Duodenal mucosa (tissue), 2 donors: ENCODE results near the gene RPS15.

ENCODE experiments used
- H3K27ac ChIP-seq: one replicate; pipeline ENCODE4 v1.7.0; 2013; ENCODE audit warnings: low read depth, low read length
- H3K27me3 ChIP-seq, 2 donors: one replicate each; pipeline ENCODE4 v1.7.0; 2013; ENCODE audit warnings: low read length in 2 of 2, control low read depth in 1 of 2; ENCODE audit not compliant: insufficient read depth in 2 of 2, control insufficient read depth in 1 of 2
- H3K36me3 ChIP-seq, 2 donors: one replicate each; pipeline ENCODE4 v1.7.0; 2013; ENCODE audit warnings: low read length in 2 of 2, control low read depth in 1 of 2; ENCODE audit not compliant: insufficient read depth in 2 of 2, control insufficient read depth in 1 of 2
- H3K4me1 ChIP-seq, 2 donors: one replicate each; pipeline ENCODE4 v1.7.0; 2013; ENCODE audit warnings: low read length in 2 of 2, control low read depth in 1 of 2; ENCODE audit not compliant: insufficient read depth in 2 of 2, control insufficient read depth in 1 of 2
- H3K4me3 ChIP-seq, 2 donors: one replicate each; pipeline ENCODE4 v1.7.0; 2013; ENCODE audit warnings: low read length in 2 of 2, low read depth in 1 of 2
- H3K9ac ChIP-seq, 2 donors: one replicate each; pipeline ENCODE4 v1.7.0; 2013; ENCODE audit warnings: low read length in 2 of 2, low read depth in 1 of 2
- H3K9me3 ChIP-seq, 2 donors: one replicate each; pipeline ENCODE4 v1.7.0; 2013; ENCODE audit warnings: low read length in 2 of 2, control low read depth in 1 of 2; ENCODE audit not compliant: control insufficient read depth in 1 of 2

The RPS15 gene

GRCh38 chr19:1395194-1396018 is 42.8 kb upstream of the RPS15 start:
- no peak overlapping the region for H3K4me3 ChIP-seq
- H3K4me1 ChIP-seq = peaks cover 3 to 21% of the 10 kb centered on the region in 2 donors
- H3K9ac ChIP-seq = no peak overlapping the region
- no peak overlapping the region for H3K27ac ChIP-seq
- H3K36me3 ChIP-seq = peaks cover 21 to 32% of the 10 kb centered on the region in 2 donors
- H3K27me3 ChIP-seq = peaks cover 1 to 24% of the 10 kb centered on the region in 2 donors
- no peaks in the 10 kb centered on the region for H3K9me3 ChIP-seq

- Histone ChIP-seq H3K36me3 (peaks cover 18 to 25% of the 10 kb centered on the region in 2 donors), H3K9ac (no peak overlapping the region), H3K27ac (no peak overlapping the region), H3K9me3 (no peaks in the 10 kb centered on the region), H3K4me1 (peaks cover 6 to 27% of the 10 kb centered on the region in 2 donors), H3K27me3 (peaks cover 3 to 32% of the 10 kb centered on the region in 2 donors), H3K4me3 (no peak overlapping the region)
These were observed 42.0 kb upstream of the RPS15 start for GRCh38 chr19:1396019-1396767.

GRCh38 chr19:1396768-1397679 is 41.2 kb upstream of the RPS15 start:
- no peak overlapping the region for H3K4me3 ChIP-seq
- no peaks in the 10 kb centered on the region for H3K9me3 ChIP-seq
- peaks cover 3 to 37% of the 10 kb centered on the region in 2 donors for H3K27me3 ChIP-seq
- peaks cover 18 to 24% of the 10 kb centered on the region in 2 donors for H3K36me3 ChIP-seq
- no peak overlapping the region for H3K9ac ChIP-seq
- H3K27ac ChIP-seq = no peak overlapping the region
- H3K4me1 ChIP-seq = peaks cover 6 to 32% of the 10 kb centered on the region in 2 donors

- Histone ChIP-seq H3K9me3 (no peaks in the 10 kb centered on the region), H3K4me3 (no peak overlapping the region), H3K9ac (no peak overlapping the region), H3K36me3 (peaks cover 10 to 16% of the 10 kb centered on the region in 2 donors), H3K27me3 (peaks cover 9 to 45% of the 10 kb centered on the region in 2 donors), H3K4me1 (peaks cover 6 to 32% of the 10 kb centered on the region in 2 donors), H3K27ac (no peak overlapping the region)
These were observed 40.4 kb upstream of the RPS15 start for GRCh38 chr19:1397838-1398237.

- Histone ChIP-seq H3K9me3 (no peaks in the 10 kb centered on the region), H3K36me3 (peaks cover 0 to 3% of the 10 kb centered on the region in 2 donors), H3K27me3 (peaks cover 9 to 45% of the 10 kb centered on the region in 2 donors), H3K4me3 (no peak overlapping the region), H3K27ac (no peak overlapping the region), H3K4me1 (peaks cover 6 to 32% of the 10 kb centered on the region in 2 donors), H3K9ac (no peak overlapping the region)
These were observed 39.1 kb upstream of the RPS15 start for GRCh38 chr19:1399079-1399478.

- Histone ChIP-seq H3K4me3 (no peak overlapping the region), H3K9me3 (no peaks in the 10 kb centered on the region), H3K4me1 (peaks cover 6 to 32% of the 10 kb centered on the region in 2 donors), H3K9ac (no peak overlapping the region), H3K27me3 (peaks cover 9 to 45% of the 10 kb centered on the region in 2 donors), H3K36me3 (no peaks in the 10 kb centered on the region), H3K27ac (no peak overlapping the region)
These were observed 38.5 kb upstream of the RPS15 start for GRCh38 chr19:1399745-1400144.

- peak overlapping the region; percentile 18 to 25 for H3K9ac ChIP-seq
- H3K36me3 ChIP-seq = no peaks in the 10 kb centered on the region
- peaks cover 6 to 31% of the 10 kb centered on the region in 2 donors for H3K4me1 ChIP-seq
- peak overlapping the region; percentile 47 to 60 for H3K4me3 ChIP-seq
- no peaks in the 10 kb centered on the region for H3K9me3 ChIP-seq
- no peak overlapping the region for H3K27ac ChIP-seq
- peaks cover 9 to 45% of the 10 kb centered on the region in 2 donors for H3K27me3 ChIP-seq
These were observed 37.7 kb upstream of the RPS15 start for GRCh38 chr19:1400281-1401137.

GRCh38 chr19:1401138-1401888 is 36.9 kb upstream of the RPS15 start, which contains the start of gene GAMT:
TSS of gene GAMT (minus strand) at chr19:1401542. CDS start at chr19:1401476, 66 bp downstream.
- Histone ChIP-seq H3K27me3 (peaks cover 9 to 44% of the 10 kb centered on the region in 2 donors), H3K4me3 (peak within 1 kb of the TSS; percentile 47 to 60), H3K4me1 (peaks cover 6 to 25% of the 10 kb centered on the region in 2 donors), H3K9ac (peak within 1 kb of the TSS; percentile 18 to 25), H3K36me3 (no peaks in the 10 kb centered on the region), H3K27ac (no peak within 1 kb of the TSS), H3K9me3 (no peaks in the 10 kb centered on the region)
